HG03565 (cell line): ENCODE measurements around the gene ACTN1.

Source experiments
- ATAC-seq: cut with Tn5 transposase; IDR thresholded peaks from one replicate; pipeline ENCODE4 v1.9.1; 2021; ENCODE audit warnings: mild to moderate bottlenecking, moderate library complexity; ENCODE audit not compliant: unreplicated experiment

Gene ACTN1

DNA sequence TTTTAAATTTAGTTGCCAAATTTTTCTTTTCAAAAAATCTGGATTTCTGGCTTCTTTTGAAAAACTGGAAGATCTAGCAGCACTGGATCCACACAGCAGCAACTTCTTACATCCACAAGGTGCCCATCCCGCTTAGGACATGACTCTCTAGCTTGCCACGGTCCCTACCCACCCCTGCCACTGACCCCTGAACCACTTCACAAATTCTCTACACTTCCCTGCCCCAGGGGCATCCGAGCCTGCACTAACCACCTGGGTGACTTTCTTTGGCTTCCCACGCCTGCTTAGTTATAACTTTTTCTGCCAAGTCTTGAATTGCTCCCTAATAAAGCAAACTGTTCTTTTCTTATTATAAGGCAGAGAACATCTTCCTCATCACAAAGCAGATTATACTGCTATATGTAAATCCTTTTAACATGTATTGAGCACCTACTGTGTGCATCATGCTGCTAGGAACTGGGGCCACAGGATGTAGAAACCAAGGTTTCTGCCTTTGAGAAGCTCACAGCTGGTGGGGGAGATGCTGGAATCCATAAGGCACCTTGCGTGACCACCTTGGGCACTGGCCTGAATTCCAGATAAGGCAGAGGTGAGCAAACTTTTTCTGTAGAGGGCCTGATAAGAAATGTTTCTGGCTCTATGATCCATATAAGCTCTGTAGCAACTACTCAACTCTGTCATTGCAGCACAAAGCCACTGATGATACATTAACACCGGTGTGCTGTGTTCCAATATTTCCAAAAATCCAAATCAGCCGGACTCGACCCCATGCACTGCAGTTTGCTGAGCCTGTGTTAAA is 59.8 kb downstream of the ACTN1 start:
- no peak for ATAC-seq

- ATAC-seq, result no peak
Observed at GRCh38 chr14:68918612-68919011, 60.5 kb downstream of the ACTN1 start.

DNA sequence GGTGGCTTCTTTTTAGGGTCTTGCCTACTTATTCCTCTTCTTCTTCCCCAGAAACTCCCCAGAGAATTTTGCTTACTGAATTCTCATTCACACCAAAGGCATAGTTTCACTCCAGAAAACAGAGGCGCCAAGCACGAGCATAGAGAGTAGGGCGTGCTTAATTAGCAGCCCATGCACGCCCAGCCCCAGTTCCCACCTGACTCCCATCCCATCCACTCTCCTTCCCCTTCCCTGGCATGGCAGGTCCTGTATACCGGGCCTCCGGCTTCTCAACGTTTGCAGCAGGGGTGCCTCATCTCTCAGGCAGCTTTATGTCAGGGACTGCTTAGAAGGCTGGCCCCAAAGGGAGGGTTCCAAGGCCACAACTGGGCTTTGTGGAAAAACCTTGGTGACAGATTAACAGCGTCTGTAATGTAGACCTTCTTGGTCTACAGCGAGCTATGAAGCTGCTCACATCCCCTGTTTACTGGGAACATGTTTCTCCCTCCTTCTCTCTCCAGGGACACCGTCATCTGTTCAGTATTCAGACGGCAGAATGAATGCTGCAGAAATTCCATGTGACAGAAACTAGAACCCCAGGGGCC is 62.7 kb downstream of the ACTN1 start:
- ATAC-seq, result no peak

DNA sequence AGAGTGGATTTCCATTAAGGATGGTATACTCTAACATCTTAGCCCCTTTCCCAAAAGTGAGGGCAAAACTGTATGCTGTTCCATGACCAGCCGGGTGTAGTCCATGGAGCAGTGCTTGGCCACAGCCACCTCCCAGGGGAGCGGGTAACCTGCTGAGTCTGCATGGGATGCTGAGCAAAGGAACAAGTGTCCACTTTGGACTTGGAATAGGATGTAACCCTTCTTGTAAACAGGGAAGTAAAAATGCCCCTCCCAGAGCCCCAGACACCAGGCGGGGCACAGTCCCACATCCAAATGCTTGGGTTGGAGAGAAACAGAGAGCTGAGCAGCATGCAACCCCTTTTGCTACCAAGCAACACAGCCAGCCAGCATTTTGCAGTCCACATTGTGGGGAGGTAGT is 65.6 kb downstream of the ACTN1 start:
- ATAC-seq, result no peak

DNA sequence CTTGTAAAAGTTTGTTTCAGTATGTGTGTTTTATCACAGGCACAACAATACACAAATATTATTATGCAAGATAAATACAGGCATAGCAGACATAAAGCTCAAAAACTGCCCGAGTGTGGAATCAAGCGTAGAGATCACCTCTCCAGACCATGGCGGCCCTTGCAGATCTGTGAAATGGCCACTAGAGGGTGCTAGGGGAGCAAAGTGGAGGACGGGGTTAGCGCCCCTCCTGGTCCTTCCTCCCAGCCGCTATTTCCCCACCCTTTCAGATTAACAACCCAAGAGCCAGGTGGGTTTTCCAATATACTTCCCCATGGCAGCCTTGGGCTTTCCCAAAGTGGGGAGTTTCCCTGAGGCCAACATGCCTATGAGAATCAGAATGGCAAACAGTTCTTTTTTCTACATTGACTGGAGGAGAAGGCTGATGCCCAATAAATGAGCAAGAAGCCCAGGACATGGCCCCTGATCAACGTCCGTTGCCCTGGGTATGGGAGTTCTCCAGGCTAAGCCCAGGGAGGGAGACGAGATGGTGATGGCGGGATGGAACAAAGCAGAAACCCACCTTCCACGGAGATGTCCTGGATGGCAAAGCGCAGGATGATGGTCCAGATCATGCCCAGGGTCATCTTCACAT is 67.4 kb downstream of the ACTN1 start:
- no peak for ATAC-seq

GRCh38 chr14:68910540-68910939 is 68.6 kb downstream of the ACTN1 start:
- no peak for ATAC-seq

- no peak for ATAC-seq
Observed at GRCh38 chr14:68908803-68909202, 70.3 kb downstream of the ACTN1 start.

GRCh38 chr14:68908201-68908600 is 70.9 kb downstream of the ACTN1 start:
- ATAC-seq, result no peak

DNA sequence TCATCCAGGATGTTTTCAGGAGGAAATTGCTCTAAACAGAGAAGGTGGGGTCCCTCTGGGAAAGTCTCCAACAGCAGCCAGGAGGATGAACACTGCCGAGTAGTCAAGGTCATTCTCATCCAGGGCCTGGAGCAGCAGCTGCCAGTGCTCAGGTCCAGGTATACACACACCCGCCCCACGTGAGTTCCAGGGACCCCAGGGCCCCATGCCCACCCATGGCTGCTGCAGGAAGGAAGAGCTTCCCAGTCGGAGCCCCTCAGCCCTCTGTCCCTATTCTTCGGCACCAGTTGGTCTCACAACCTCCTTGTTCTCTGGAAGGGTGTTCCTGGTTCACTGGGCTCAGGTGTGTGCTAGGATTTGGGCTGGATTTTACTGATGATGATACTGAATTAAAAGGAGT is 72.7 kb downstream of the ACTN1 start:
- ATAC-seq, result no peak

DNA sequence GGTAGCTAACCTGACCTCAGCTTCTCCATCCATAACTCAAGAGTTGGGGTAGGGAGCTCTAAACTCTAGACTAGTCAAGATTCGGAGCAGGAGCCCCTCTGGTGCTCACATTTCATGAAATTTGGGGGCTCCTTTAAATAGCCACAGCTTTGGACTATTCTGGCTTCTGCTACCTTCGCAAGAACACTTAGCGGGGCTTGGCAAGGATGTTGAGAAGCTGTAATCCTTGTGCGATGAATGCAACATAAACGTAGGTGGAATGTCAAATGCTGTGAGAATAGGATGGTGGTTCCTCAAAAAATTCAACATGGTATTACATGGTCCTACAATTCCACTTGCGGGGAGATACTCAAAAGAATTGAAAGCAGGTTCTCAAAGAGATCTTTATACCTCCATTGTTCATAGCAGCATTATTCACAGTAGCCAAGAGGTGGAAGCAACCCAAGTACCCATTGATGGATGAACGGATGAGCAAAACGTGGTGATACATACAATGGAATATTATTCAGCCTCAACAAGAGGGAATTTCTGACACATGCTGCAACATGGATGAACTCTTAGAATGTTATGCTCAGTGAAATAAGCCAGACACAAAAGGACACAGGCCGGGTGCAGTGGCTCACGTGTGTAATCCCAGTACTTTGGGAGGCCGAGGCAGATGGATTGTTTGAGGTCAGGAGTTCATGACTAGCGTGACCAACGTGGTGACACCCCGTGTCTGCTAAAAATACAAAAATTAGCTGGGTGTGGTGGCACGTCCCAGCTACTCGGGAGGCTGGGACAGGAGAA is 73.8 kb downstream of the ACTN1 start:
- no peak for ATAC-seq

DNA sequence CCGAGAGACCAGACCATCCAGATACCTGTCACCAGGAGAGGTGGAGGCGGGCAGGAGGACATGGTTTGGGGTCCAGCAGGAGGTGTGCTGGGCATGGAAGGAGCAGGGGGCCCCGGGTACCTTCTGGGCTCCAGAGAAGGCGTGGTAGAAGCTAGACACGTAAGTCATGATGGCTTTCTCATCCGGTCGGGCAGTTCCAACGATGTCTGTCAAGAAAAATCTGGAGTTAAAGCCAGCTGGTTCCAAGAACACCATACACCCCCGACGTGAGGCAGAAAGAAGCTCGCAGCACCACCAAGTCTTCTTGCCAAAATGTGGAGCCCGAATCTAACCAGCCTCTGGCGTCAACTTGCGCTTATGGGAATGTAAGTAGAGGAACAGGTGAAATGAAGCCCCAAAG is 76.7 kb downstream of the ACTN1 start:
- ATAC-seq, result no peak

GRCh38 chr14:68899033-68899603 is 80.0 kb downstream of the ACTN1 start:
- no peak for ATAC-seq

GRCh38 chr14:68898248-68899032 is 80.7 kb downstream of the ACTN1 start:
- ATAC-seq, result no peak

DNA sequence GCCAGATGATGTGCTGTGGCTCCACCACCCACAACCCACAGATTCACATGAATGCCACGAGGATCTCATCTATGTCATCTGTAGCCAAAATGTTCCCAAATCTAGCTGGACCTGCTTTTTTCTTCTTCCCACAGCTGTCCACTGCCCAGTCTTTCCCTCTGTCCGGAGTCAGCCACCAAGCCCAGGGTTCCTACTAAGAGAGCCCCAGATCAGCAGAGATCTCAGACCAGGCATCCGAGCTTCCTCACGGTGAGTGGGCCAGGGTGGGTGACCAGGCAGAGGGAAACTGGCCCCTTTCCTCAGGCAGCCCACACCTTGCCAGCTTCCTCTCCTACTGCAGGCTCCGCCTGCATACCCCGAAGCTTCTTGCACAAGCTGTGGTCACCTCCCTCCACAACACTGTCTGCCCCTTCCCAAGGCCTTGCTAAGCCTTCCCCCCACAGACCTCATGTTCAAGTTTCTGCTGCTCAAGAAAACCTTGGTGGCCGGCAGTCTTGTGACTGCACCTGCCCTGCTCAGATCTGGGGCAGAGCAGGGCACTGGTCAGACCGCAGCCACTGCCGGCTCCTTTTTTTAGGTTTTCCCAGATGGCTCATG is 81.4 kb downstream of the ACTN1 start:
- ATAC-seq, result no peak

DNA sequence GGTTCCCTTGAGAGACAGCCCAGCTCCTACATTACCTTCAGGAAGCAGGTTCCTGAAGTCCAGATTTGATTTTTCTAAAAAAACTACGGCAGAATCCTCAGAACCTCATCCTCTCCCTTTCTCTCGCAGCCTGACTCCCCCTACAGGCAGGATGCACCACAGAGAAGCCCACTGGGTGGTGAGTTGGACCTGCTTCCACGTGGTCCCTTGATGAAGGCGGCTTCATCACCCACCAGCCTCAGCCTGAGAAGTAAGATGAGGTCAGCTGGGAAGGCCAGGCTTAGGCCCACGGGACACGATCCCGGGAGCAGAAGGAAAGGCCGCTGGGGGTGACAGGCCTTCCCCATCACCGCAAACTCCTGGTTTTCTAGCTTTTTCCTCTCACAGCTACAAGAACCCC is 83.0 kb downstream of the ACTN1 start:
- no peak for ATAC-seq

DNA sequence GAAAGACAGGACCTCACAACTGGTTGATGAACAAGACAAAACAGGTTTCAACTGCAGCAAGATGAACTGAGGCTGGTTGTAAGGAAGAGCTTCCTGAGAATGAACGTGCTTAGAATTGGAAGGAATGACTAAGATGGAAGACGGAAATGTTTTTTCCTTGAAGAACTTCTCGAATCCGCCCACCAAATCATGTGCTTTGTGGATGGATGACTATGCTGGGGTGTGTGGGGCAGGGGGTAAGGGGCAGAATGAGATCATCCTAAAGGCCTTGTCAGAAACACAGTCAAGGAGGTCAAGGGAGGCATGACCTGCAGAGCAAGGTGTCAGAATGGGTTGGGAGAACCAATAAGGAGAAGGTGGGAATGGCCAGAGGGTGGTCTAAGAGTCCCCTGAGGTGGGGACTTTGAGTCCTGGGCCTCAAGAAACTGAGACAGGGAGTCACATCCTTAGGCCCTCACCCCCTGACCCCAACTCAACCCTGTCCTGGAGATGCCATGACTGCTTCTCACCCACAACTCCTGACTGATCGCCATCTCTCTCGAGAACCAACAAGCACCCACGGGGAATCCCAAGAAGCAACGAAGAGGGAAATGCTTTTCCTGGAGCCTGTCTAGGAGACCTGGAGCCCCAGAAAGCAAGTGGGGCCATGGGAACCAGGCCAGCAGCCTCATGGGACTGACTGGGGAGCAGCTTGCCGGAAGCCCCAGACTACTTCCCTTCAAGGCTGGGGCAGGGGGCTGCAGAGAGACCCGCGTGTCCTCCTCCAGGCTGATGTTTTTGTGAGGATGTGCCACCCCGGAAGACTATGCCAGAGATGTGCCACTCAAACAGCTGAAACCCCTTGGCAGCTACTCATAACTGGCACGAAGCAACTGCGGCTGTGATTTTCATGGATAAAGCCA is 84.0 kb downstream of the ACTN1 start:
- ATAC-seq, result no peak

- ATAC-seq, result no peak
Observed at GRCh38 chr14:68894123-68894522, 85.0 kb downstream of the ACTN1 start.

DNA sequence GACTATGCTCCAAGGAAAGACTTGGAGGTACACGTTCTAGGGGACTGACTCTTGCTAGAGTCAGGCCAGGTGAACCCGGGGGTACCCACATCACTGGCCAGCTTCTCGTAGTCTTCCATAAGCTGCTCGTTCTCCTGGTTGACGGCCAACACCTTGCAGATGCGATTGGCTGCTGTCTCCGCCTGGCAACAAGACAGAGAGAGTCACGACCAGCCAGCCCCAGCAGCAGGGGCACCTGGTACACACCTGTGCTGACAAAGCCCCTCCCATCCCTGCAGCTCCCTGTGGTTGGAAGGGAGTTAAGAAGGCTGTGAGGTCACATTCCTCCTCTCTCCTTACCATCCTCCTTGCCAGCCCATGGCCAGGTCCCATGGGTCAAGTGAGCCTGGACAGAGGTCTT is 85.5 kb downstream of the ACTN1 start:
- ATAC-seq, result no peak

- ATAC-seq, result no peak
Observed at GRCh38 chr14:68892961-68893360, 86.1 kb downstream of the ACTN1 start.
